Fibroblast of pulmonary artery (primary cell): ENCODE data around the gene DNAJB14.

Experiments used
- DNase-seq: peaks from one replicate; pipeline ENCODE4 v3.0.0-alpha.2; 2010; ENCODE audit warnings: low read depth
- H3K4me3 ChIP-seq: replicated peaks from 2 replicates; pipeline ENCODE4 v1.5.1; 2011; ENCODE audit warnings: low read depth, mild to moderate bottlenecking, control low read depth, low read length, moderate library complexity
- CTCF ChIP-seq: IDR thresholded peaks from 2 replicates; pipeline ENCODE4 v1.5.1; 2011; ENCODE audit warnings: mild to moderate bottlenecking, control low read depth, low read length, inconsistent platforms; ENCODE audit errors: missing control alignments

The DNAJB14 gene

DNA sequence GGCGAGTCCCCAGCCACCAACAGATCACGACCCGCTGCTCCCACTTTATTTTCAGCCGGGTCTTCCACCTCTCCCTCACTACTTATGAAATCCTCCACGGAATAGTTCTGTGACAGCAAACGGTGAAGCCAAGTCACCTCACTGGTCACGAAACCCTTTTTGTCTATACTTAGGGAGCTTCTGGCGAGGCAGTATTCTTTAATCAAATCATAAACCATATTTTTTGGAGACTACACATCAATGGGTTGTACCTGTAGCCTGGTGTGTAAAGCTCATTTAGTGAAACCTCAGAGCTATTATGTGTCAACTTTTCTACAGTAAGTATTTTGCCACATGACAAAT, 4.5 kb upstream of the DNAJB14 start:
- TF ChIP-seq CTCF, result no peak
- peak overlapping the region; percentile 93 for H3K4me3 ChIP-seq
- no peak for DNase-seq

DNA sequence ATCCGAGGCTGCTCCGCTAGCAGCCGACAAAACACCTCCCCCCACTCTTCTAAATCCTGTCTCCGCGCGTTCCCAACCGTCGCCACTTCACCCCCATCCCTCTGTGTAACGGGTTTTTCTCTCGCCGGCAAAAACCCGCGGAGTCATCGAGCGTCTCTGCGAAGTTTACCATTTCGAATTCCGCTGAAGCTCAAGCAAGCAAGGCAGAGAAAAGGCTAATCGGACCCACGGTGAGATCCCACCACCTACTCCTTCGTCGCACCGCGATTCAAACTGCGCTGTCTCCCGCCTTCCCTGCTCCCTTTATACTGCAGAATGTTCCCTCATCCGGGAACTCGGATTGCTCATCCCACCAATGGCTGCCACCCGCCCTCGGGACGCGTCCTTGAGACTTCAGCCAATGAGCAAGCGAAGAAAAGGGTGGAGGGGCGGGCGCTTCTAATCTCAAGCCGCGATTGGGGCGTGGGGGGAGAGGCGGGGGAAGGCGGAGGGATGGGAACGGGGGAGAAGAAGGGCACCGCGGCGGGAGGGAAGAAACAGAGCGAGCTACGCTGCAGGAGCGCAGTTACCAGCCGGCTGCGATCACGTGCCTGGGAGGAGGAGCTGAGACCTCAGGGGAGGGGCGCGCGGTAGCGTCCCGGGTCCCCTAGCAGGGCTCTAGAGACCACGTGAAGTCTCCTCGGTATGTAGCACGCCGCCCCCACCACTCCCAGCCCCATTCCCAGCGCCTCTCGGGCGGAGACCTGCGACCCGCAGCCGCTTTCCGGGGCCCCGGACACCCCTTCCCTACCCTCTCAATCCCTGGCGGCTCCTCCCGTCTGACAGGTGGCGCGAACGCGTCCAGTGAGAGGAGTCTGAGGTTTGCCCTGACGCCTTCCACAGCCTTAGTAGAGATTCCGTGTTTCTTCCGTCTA, 3.8 kb upstream of the DNAJB14 start, which contains the start of gene H2AZ1:
H2AZ1 (minus strand) TSS at position 277 of the 914 bp plus-strand sequence; CDS start at position 172, 105 bp downstream.
- DNase-seq, result peak; percentile 99
- TF ChIP-seq CTCF, result no peak
- peak within 1 kb of the TSS; percentile 93 for H3K4me3 ChIP-seq

- DNase-seq, result peak; percentile 96
- peak; percentile 88 for TF ChIP-seq CTCF
- peak overlapping the region; percentile 93 for H3K4me3 ChIP-seq
Measured at GRCh38 chr4:99949034-99949998, 2.9 kb upstream of the DNAJB14 start.

DNA sequence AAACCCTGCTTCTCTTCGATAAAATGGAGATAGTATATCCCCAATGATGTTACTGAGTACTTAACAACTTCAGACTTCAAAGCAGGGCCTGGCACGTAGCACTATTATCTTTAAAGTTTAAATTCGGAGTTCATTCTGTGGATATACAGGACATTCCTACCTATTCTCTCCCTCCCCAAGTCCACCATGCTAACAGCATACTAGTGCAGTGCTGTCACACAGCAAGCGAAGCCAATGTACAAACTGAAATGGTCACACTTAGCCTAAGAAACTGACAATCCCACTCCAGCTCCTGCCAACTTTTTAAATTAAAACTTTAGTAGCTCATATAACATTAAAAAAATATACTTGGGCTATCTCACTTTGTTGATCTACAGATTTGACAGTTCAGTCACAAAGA, 1.2 kb upstream of the DNAJB14 start:
- TF ChIP-seq CTCF, result no peak
- no peak for DNase-seq
- H3K4me3 ChIP-seq, result no peak overlapping the region

DNA sequence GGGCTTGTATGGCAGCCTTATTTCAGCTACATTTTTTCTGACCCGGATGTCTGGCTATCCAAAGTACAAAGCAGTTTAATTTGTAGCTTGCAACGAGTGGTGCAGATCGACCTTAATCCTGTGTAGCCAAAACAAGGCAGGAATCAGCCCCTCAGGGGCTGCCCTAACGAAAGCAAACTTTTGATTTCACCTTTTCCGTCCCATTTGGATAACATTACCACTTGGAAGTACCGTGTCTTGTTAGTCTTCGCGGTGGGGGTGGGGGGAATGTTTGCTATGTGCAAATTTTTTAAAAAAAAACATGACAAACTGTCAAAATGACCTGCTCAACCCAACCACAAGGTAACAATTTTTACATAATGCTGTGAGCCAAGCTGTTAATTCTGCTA, 766 bp upstream of the DNAJB14 start:
- peak; percentile 14 for DNase-seq
- peak overlapping the region; percentile 84 for H3K4me3 ChIP-seq
- TF ChIP-seq CTCF, result no peak

DNA sequence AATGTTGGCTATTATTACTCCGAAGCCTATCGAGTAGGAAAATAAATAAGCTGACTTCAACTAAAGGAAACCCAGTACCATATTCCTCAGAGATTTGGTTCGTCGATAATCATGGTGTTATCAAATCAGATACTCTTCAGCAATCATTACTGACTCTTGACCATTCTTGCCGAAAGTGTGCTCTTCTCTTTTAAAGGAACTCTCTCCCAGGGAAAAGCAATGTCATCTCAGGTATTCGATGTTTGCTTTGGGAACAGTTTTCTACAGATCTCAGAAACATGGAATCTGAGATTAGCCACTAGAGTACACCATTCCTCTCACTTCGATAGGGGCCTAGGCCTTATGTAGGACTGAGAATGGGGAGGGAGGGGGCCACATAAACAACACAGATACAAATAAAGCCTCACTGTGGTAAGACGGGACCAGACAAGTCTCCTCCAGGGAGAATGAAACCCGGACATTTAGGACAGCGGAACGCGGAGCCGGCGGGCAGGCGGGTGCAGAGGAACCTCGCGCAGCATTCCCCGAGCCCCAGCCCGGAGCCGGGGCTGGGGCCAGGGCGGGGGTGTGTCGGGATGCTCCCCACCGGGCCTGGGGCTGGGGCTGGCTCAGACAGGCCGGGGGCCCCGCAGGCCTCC, 581 bp downstream of the DNAJB14 start:
- peak; percentile 29 for DNase-seq
- peak overlapping the region; percentile 84 for H3K4me3 ChIP-seq
- TF ChIP-seq CTCF, result peak; percentile 9
